SK-N-SH (cell line): ENCODE data around the gene CLDN9. TPM values are rescaled to one million over a fixed set of nuclear protein-coding genes. Genes with fewer than 3 reads are reported as not detected.

ENCODE experiments used
- CTCF ChIA-PET: fragments of 300-600, 350-600 bp; formaldehyde crosslinking; extraction: SDS; loops from one replicate; lab custom pipeline; 2021; lab: Yijun Ruan, JAX
- POLR2A ChIA-PET: fragments of 350-600 bp; sonication (Branson Sonifier 250); formaldehyde crosslinking; extraction: SDS; loops from one replicate; lab custom pipeline; 2020; ENCODE audit warnings: antibody characterized with exemption, inconsistent platforms; lab: Yijun Ruan, JAX
- DNase-seq: peaks from one replicate; pipeline ENCODE4 v3.0.0; 2012
- H2AFZ ChIP-seq: fragments of 200-600 bp; sonication (generic); 2 replicates; pipeline ENCODE4 v1.8.1; 2016; ENCODE audit warnings: antibody characterized with exemption, mild to moderate bottlenecking, low read depth
- H3F3A ChIP-seq: fragments of 200-600 bp; sonication (generic); replicated peaks from 2 replicates; pipeline ENCODE3; 2016; ENCODE audit warnings: antibody characterized with exemption, mild to moderate bottlenecking; ENCODE audit not compliant: insufficient read depth
- H3K27ac ChIP-seq, 2 experiments: fragments of 200-500 bp in 1 of 2; fragments of 200-600 bp in 1 of 2; sonication (Bioruptor generic) in 1 of 2; sonication (generic), shearing (Covaris generic) in 1 of 2; 2 replicates each; pipeline versions ENCODE4 v1.5.1 to v1.6.1; 2014 to 2016; ENCODE audit warnings: low read depth in 2 of 2, inconsistent platforms in 1 of 2, low read length in 1 of 2, mild to moderate bottlenecking in 1 of 2, mixed read lengths in 1 of 2
- H3K27me3 ChIP-seq: fragments of 200-600 bp; sonication (generic), shearing (Covaris generic); 2 replicates; pipeline ENCODE4 v1.6.1; 2016; ENCODE audit warnings: mixed run types; ENCODE audit not compliant: insufficient read depth
- H3K36me3 ChIP-seq, 2 experiments: fragments of 200-500 bp in 1 of 2; fragments of 200-600 bp in 1 of 2; sonication (Bioruptor generic) in 1 of 2; sonication (generic) in 1 of 2; replicated peaks in 1 of 2; 2 replicates each; pipeline versions ENCODE3 to v1.5.1; 2014 to 2016; ENCODE audit warnings: low read length in 1 of 2, mild to moderate bottlenecking in 1 of 2; ENCODE audit not compliant: insufficient read depth in 2 of 2, control insufficient read depth in 1 of 2
- H3K4me1 ChIP-seq, 2 experiments: fragments of 200-500 bp in 1 of 2; fragments of 200-600 bp in 1 of 2; sonication (Bioruptor generic) in 1 of 2; sonication (generic), shearing (Covaris generic) in 1 of 2; 2 replicates each; pipeline versions ENCODE4 v1.5.1 to v1.6.1; 2014 to 2016; ENCODE audit warnings: low read depth in 1 of 2, low read length in 1 of 2, mixed run types in 1 of 2; ENCODE audit not compliant: insufficient read depth in 2 of 2, control insufficient read depth in 1 of 2
- H3K4me2 ChIP-seq: fragments of 200-600 bp; sonication (generic), shearing (Covaris generic); 2 replicates; pipeline ENCODE4 v1.6.1; 2017; ENCODE audit warnings: mixed run types
- H3K4me3 ChIP-seq, 2 experiments: fragments of 200-500 bp in 1 of 2; fragments of 200-600 bp in 1 of 2; sonication (Bioruptor generic) in 1 of 2; sonication (generic), shearing (Covaris generic) in 1 of 2; 2 replicates each; pipeline versions ENCODE4 v1.5.1 to v1.8.1; 2014 to 2016; ENCODE audit warnings: low read depth in 2 of 2, inconsistent platforms in 1 of 2, low read length in 1 of 2, mild to moderate bottlenecking in 1 of 2, mixed read lengths in 1 of 2, moderate library complexity in 1 of 2
- H3K79me2 ChIP-seq: fragments of 200-600 bp; sonication (generic); 2 replicates; pipeline ENCODE4 v1.8.1; 2017; ENCODE audit warnings: mild to moderate bottlenecking; ENCODE audit not compliant: insufficient read depth
- H3K9ac ChIP-seq: fragments of 200-600 bp; sonication (generic); 2 replicates; pipeline ENCODE4 v1.6.1; 2017; ENCODE audit warnings: mixed run types
- H3K9me2 ChIP-seq: fragments of 200-600 bp; sonication (generic); 2 replicates; pipeline ENCODE4 v1.6.1; 2017; ENCODE audit warnings: mixed run types
- H3K9me3 ChIP-seq: fragments of 200-600 bp; sonication (generic); 2 replicates; pipeline ENCODE4 v1.6.1; 2017; ENCODE audit warnings: mixed run types, mild to moderate bottlenecking, moderate library complexity
- H4K20me1 ChIP-seq: fragments of 200-600 bp; sonication (generic); 2 replicates; pipeline ENCODE4 v1.6.1; 2017; ENCODE audit warnings: mild to moderate bottlenecking, mixed run types; ENCODE audit not compliant: insufficient read depth
- CHD2 ChIP-seq: fragments of 150-350 bp; IDR thresholded peaks from 2 replicates; pipeline ENCODE4 v1.6.1; 2018; ENCODE audit warnings: low read length; ENCODE audit not compliant: partially characterized antibody
- ELF1 ChIP-seq: IDR thresholded peaks from 2 replicates; pipeline ENCODE4 v1.4.0; 2012
- EP300 ChIP-seq, 2 experiments: IDR thresholded peaks; 2 replicates each; pipeline versions ENCODE4 v1.4.0 to v1.6.1; 2012; ENCODE audit warnings: borderline replicate concordance in 1 of 2, low read depth in 1 of 2, low read length in 1 of 2
- EZH2phosphoT487 ChIP-seq: fragments of 200-600 bp; sonication (generic); IDR thresholded peaks from 2 replicates; pipeline ENCODE4 v1.6.1; 2017; ENCODE audit warnings: low read depth, mixed run types, mild to moderate bottlenecking, antibody characterized with exemption, moderate library complexity, borderline replicate concordance
- FOSL2 ChIP-seq: IDR thresholded peaks from 2 replicates; pipeline ENCODE4 v1.4.0; 2012; ENCODE audit warnings: low read depth, mild to moderate bottlenecking, moderate library complexity, borderline replicate concordance
- GABPA ChIP-seq: IDR thresholded peaks from 2 replicates; pipeline ENCODE4 v1.4.0; 2012; ENCODE audit warnings: low read depth, mild to moderate bottlenecking
- JUND ChIP-seq: IDR thresholded peaks from 2 replicates; pipeline ENCODE4 v1.4.0; 2012
- MAX ChIP-seq: IDR thresholded peaks from 2 replicates; pipeline ENCODE4 v1.4.0; 2012; ENCODE audit warnings: low read depth
- MEF2A ChIP-seq: IDR thresholded peaks from 2 replicates; pipeline ENCODE4 v1.4.0; 2012; ENCODE audit warnings: low read depth, borderline replicate concordance
- MXI1 ChIP-seq: IDR thresholded peaks from 2 replicates; pipeline ENCODE4 v1.6.1; 2012; ENCODE audit warnings: mild to moderate bottlenecking, low read depth, low read length, improper control_type of control experiment
- NFIC ChIP-seq: IDR thresholded peaks from 2 replicates; pipeline ENCODE4 v1.4.0; 2012; ENCODE audit warnings: borderline replicate concordance
- POLR2AphosphoS5 ChIP-seq: IDR thresholded peaks from 2 replicates; pipeline ENCODE4 v1.6.1; 2012; ENCODE audit warnings: low read depth, low read length
- RAD21 ChIP-seq: IDR thresholded peaks from 2 replicates; pipeline ENCODE4 v1.6.1; 2012; ENCODE audit warnings: mild to moderate bottlenecking, low read length
- RCOR1 ChIP-seq: fragments of 150-350 bp; IDR thresholded peaks from 2 replicates; pipeline ENCODE4 v1.6.1; 2017; ENCODE audit warnings: antibody characterized with exemption, low read length
- SIN3A ChIP-seq: IDR thresholded peaks from 2 replicates; pipeline ENCODE4 v1.6.1; 2012; ENCODE audit warnings: low read depth, mild to moderate bottlenecking, low read length, moderate library complexity, borderline replicate concordance
- SMC3 ChIP-seq: IDR thresholded peaks from 2 replicates; pipeline ENCODE4 v1.6.1; 2012; ENCODE audit warnings: low read depth, low read length, improper control_type of control experiment
- WGBS: methylation state at CpG from one replicate; pipeline ENCODE4 v1.1.6; 2017; ENCODE audit warnings: low lambda C conversion rate; 5-methylcytosine and 5-hydroxymethylcytosine counted together
- polyA plus RNA-seq, 3 experiments: library from polyadenylated mRNA; depleted of rRNA; stranded (reverse); fragments of >200 nt; gene quantifications; 2 replicates each; pipeline ENCODE4 v1.2.3, GENCODE V29; 2012
- TF ChIP-seq, protein P1 (sequence below): IDR thresholded peaks from 2 replicates; pipeline ENCODE4; 2012
- TF ChIP-seq, protein P2 (sequence below): IDR thresholded peaks from 2 replicates; pipeline ENCODE4 v1.4.0; 2012; ENCODE audit warnings: low read depth, borderline replicate concordance

Gene CLDN9
- polyA plus RNA-seq, 1 of the 3 experiments (the other 2 are of a cell fraction): 0.08 TPM

DNA sequence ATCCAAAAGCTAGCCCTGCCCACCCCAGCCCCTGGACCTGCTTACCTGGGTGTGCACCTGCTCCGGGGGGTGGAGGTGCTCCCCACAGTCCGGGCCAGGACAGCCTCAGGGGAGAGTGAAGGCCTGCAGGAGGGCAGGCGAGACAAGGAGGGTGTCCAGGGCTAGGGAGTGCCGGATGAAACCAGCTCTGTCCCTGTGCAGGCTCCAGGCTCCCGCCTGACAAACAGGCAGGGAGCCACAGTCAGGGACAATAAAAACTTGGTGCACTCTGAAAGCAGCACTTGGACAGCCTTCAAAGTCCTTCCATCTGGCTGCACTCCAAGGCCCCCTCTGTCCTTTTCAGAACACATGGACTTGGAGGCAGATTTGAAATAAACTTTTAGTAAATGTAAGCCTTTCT lies 39.6 kb upstream of the CLDN9 start:
- Histone ChIP-seq H3K79me2 (peaks cover 4% of the 10 kb centered on the region; the same call in 1 of the 2 replicates), H3K4me3 (no peak overlapping the region), H3K36me3 (no peaks in the 10 kb centered on the region), H3F3A (peaks cover 8% of the 10 kb centered on the region), H3K27me3 (no peaks in the 10 kb centered on the region), H3K4me2 (no peak overlapping the region), H3K9me2 (no peaks in the 10 kb centered on the region), H3K27ac (no peak overlapping the region; a peak in 1 of 4 replicates), H4K20me1 (peaks cover 31% of the 10 kb centered on the region; the same call in 1 of the 2 replicates), H3K9ac (no peak overlapping the region), H2AFZ (no peak overlapping the region)
- ChIA-PET POLR2A (no interaction called here), CTCF (interaction anchor here (2.0 to 2.3 kb wide), 2 partner anchors 10 to 58 kb away, joined by 7 to 12 read pairs; partner anchors contain the start of gene KREMEN2)
- no CpG with 5 or more reads among the region's 5 CpGs for WGBS
- no peak for TF ChIP-seq RAD21
- TF ChIP-seq MAX: no peak
- TF ChIP-seq CHD2: no peak
- no peak for TF ChIP-seq JUND
- no peak for TF ChIP-seq SMC3
- TF ChIP-seq NFIC: no peak
- no peak for TF ChIP-seq MXI1
- TF ChIP-seq EP300 (IDR thresholded peaks at IDR 0.05; ENCODE audit: borderline replicate concordance in 1 of 2, low read depth in 1 of 2, low read length in 1 of 2): no peak
- TF ChIP-seq RCOR1: no peak
- TF ChIP-seq, protein P1, sequence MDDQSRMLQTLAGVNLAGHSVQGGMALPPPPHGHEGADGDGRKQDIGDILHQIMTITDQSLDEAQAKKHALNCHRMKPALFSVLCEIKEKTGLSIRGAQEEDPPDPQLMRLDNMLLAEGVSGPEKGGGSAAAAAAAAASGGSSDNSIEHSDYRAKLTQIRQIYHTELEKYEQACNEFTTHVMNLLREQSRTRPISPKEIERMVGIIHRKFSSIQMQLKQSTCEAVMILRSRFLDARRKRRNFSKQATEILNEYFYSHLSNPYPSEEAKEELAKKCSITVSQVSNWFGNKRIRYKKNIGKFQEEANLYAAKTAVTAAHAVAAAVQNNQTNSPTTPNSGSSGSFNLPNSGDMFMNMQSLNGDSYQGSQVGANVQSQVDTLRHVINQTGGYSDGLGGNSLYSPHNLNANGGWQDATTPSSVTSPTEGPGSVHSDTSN: no peak
- no peak for TF ChIP-seq ELF1
- TF ChIP-seq MEF2A: no peak
- no peak for TF ChIP-seq FOSL2
- no peak for TF ChIP-seq SIN3A
- TF ChIP-seq, protein P2, sequence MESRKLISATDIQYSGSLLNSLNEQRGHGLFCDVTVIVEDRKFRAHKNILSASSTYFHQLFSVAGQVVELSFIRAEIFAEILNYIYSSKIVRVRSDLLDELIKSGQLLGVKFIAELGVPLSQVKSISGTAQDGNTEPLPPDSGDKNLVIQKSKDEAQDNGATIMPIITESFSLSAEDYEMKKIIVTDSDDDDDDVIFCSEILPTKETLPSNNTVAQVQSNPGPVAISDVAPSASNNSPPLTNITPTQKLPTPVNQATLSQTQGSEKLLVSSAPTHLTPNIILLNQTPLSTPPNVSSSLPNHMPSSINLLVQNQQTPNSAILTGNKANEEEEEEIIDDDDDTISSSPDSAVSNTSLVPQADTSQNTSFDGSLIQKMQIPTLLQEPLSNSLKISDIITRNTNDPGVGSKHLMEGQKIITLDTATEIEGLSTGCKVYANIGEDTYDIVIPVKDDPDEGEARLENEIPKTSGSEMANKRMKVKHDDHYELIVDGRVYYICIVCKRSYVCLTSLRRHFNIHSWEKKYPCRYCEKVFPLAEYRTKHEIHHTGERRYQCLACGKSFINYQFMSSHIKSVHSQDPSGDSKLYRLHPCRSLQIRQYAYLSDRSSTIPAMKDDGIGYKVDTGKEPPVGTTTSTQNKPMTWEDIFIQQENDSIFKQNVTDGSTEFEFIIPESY: no peak
- no peak for TF ChIP-seq EZH2phosphoT487
- no peak for TF ChIP-seq GABPA
- no peak for TF ChIP-seq POLR2AphosphoS5
- TF ChIP-seq, all 33 proteins: peak for 0
- Histone ChIP-seq H3K9me3 (no peaks in the 10 kb centered on the region), H3K4me1 (peaks cover 0 to 36% of the 10 kb centered on the region in 2 experiments; a peak in 1 of 4 replicates)
- no peak for DNase-seq
